OCI-LY3 (cell line): ENCODE results near the gene BRINP2.

ENCODE experiments used
- EZH2phosphoT487 ChIP-seq: fragments of 200-600 bp; shearing (Covaris generic); IDR thresholded peaks from 2 replicates; pipeline ENCODE4 v1.6.1; 2018; ENCODE audit warnings: antibody characterized with exemption, mixed run types, low read depth
- TF ChIP-seq, protein P1 (sequence below): fragments of 200-600, 300-600 bp; sonication (generic); IDR thresholded peaks from 2 replicates; pipeline ENCODE4 v1.5.1; 2014; ENCODE audit warnings: antibody characterized with exemption, low read length, low read depth

DNA sequence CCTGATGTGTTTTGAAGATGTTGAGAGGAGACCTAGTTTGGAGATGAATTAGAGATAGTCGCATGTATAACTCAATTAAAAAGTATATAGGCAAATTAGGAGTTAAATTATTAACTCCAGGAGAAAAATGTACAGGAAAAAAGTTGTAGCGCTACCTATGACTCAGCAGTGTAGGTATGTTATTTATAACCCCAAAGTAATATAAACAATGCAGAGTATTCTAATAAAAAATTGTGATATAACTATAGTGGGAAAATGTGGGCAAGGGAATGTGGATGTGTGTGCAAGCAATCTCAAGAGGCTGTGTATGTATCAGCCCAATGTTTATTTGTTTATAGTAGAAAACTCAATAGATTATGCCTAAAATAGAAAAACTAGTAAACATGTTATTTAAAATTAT, 144.5 kb downstream of the BRINP2 start:
- TF ChIP-seq, protein P1, sequence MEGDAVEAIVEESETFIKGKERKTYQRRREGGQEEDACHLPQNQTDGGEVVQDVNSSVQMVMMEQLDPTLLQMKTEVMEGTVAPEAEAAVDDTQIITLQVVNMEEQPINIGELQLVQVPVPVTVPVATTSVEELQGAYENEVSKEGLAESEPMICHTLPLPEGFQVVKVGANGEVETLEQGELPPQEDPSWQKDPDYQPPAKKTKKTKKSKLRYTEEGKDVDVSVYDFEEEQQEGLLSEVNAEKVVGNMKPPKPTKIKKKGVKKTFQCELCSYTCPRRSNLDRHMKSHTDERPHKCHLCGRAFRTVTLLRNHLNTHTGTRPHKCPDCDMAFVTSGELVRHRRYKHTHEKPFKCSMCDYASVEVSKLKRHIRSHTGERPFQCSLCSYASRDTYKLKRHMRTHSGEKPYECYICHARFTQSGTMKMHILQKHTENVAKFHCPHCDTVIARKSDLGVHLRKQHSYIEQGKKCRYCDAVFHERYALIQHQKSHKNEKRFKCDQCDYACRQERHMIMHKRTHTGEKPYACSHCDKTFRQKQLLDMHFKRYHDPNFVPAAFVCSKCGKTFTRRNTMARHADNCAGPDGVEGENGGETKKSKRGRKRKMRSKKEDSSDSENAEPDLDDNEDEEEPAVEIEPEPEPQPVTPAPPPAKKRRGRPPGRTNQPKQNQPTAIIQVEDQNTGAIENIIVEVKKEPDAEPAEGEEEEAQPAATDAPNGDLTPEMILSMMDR: no peak
- TF ChIP-seq EZH2phosphoT487: no peak
